GM12891 (cell line): ENCODE results near the gene CROCC2.

Experiments used
- DNase-seq: peaks from one replicate; pipeline ENCODE4 v3.0.0; 2011; ENCODE audit warnings: low spot score; ENCODE audit not compliant: insufficient read length
- FAIRE-seq: peaks from 2 replicates; lab custom pipeline; 2011; peaks lifted over from hg19 to GRCh38; lab: Jason Lieb, UNC
- PAX5 ChIP-seq: IDR thresholded peaks from 2 replicates; pipeline ENCODE4 v1.6.1; 2011; ENCODE audit warnings: low read length, moderate library complexity, mild to moderate bottlenecking; ENCODE audit not compliant: insufficient read depth, severe bottlenecking
- POLR2A ChIP-seq: IDR thresholded peaks from 2 replicates; pipeline ENCODE4 v1.6.1; 2011; ENCODE audit warnings: low read depth, low read length, control low read depth
- POLR2AphosphoS5 ChIP-seq: IDR thresholded peaks from 2 replicates; pipeline ENCODE4 v1.6.1; 2011; ENCODE audit warnings: low read depth, low read length, control low read depth
- POU2F2 ChIP-seq: IDR thresholded peaks from 2 replicates; pipeline ENCODE4 v1.6.1; 2011; ENCODE audit warnings: low read depth, mild to moderate bottlenecking, control low read depth, low read length, moderate library complexity
- SPI1 ChIP-seq: IDR thresholded peaks from 2 replicates; pipeline ENCODE4 v1.6.1; 2011; ENCODE audit warnings: low read depth, low read length, control low read depth
- TAF1 ChIP-seq: IDR thresholded peaks from 2 replicates; pipeline ENCODE4 v1.6.1; 2011; ENCODE audit warnings: low read depth, low read length, control low read depth

The CROCC2 gene

GRCh38 chr2:240914645-240915525 lies 8.7 kb downstream of the CROCC2 start:
- DNase-seq: no peak
- TF ChIP-seq PAX5 (no peak), POLR2A (no peak), TAF1 (no peak), POU2F2 (no peak), SPI1 (no peak), POLR2AphosphoS5 (no peak)
- no peak for FAIRE-seq

DNA sequence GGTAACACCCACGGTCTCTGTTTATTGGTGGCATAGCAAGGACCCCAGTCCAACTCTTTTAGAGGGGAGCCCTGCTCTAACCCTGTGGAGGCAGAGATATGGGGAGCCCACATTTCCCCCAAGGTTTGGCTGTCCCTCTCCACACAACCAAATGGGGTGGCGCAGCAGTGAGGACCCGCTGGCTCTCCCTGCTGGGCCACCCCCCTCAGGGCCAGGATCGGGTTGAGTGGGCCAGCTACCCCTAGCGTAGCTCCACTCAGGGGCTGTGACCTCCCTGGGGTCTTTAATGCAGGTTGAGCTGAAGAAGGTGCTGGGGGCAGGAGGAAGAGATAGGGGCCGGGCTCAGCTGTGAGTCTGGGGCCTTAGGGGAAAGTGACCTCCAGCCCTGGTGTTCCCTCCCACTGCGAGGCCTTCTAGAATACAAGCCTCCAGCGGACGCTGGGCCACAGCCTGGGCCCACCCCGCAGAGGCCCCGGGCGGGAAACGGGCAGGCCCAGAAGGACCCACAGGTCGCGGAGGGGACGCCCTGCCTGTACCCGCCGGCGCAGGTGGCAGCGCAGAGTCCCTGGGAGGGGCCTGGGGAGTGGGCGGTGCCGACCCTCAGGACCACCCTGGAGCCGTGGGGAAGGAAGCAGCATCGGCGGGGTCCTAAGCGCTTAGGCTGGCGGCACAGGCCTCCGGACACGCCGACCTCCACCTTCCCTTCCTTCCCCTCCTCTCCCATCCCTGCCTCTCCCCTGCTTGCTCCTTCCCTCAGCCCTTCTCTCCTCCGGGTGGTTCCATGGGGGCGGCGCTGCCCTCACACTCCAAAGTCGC lies 9.6 kb downstream of the CROCC2 start:
- TF ChIP-seq POU2F2: no peak
- TF ChIP-seq POLR2AphosphoS5: no peak
- TF ChIP-seq PAX5: no peak
- TF ChIP-seq POLR2A: no peak
- TF ChIP-seq SPI1: no peak
- no peak for TF ChIP-seq TAF1
- DNase-seq: no peak
- FAIRE-seq: no peak

- DNase-seq (no peak), FAIRE-seq (no peak)
- TF ChIP-seq POU2F2 (no peak), POLR2A (no peak), SPI1 (no peak), PAX5 (no peak), POLR2AphosphoS5 (no peak), TAF1 (no peak)
Observed at GRCh38 chr2:240916571-240917008, 10.5 kb downstream of the CROCC2 start.

GRCh38 chr2:240917009-240917683 lies 11.0 kb downstream of the CROCC2 start:
- DNase-seq (no peak), FAIRE-seq (no peak)
- TF ChIP-seq PAX5 (no peak), POLR2A (no peak), TAF1 (no peak), POLR2AphosphoS5 (no peak), POU2F2 (no peak), SPI1 (no peak)

DNA sequence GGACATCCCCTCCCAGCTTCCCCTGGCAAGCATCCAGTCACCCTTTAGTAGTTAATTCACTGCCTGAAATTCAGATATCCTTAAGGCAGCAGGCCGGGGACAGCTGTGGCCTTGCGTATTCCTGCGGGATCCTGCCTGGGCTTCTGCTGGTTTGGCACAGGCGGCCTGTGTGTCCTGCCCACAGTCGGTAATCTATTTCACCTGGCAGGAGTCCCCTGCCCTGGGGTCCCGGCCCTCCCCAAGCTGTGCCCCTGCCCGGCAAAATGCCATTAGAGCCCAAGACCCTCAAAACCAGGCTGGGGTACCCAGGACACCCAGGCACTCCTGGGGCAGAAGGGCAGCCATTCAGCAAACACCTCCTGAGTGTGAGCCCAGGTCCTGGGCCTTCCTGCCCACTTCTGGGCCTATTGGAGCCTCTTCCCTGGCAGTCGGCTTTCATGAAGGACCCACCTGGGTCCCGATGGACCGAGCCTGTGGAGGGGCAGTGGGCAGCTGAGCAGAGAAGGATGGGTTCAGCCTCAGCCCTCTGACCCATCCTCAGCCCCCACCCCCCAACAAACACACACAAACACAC lies 11.6 kb downstream of the CROCC2 start:
- DNase-seq (no peak), FAIRE-seq (no peak)
- TF ChIP-seq TAF1: no peak

- DNase-seq (no peak), FAIRE-seq (no peak)
- TF ChIP-seq PAX5: no peak
- no peak for TF ChIP-seq POLR2A
- no peak for TF ChIP-seq POU2F2
- TF ChIP-seq POLR2AphosphoS5: no peak
- no peak for TF ChIP-seq SPI1
Observed at GRCh38 chr2:240918258-240919091, 12.3 kb downstream of the CROCC2 start.

GRCh38 chr2:240919161-240919781 lies 13.1 kb downstream of the CROCC2 start:
- FAIRE-seq: no peak
- TF ChIP-seq POLR2AphosphoS5 (no peak), PAX5 (no peak)
- no peak for DNase-seq

GRCh38 chr2:240919786-240920782 lies 13.9 kb downstream of the CROCC2 start:
- DNase-seq (no peak), FAIRE-seq (no peak)
- TF ChIP-seq TAF1 (no peak), SPI1 (no peak), POU2F2 (no peak), POLR2A (no peak), POLR2AphosphoS5 (no peak), PAX5 (no peak)
